Keratinocyte (primary cell): Measurements from ENCODE around the gene KLHL3.

Experiments used
- EZH2 ChIP-seq: IDR thresholded peaks from one replicate; pipeline ENCODE4 v1.6.1; 2012; ENCODE audit warnings: inconsistent platforms, mild to moderate bottlenecking, low read length, moderate library complexity
- TF ChIP-seq, protein P1 (sequence below), 3 experiments: IDR thresholded peaks in 1 of 3; conservative IDR thresholded peaks in 1 of 3; optimal IDR thresholded peaks in 1 of 3; 2 replicates in 2 of 3; 3 replicates in 1 of 3; pipeline versions ENCODE3 to v1.5.1; 2011; ENCODE audit warnings: low read length in 3 of 3, mild to moderate bottlenecking in 3 of 3, moderate library complexity in 2 of 3, control low read depth in 1 of 3, inconsistent platforms in 1 of 3; ENCODE audit not compliant: insufficient read depth in 2 of 3; ENCODE audit errors: extremely low read depth in 1 of 3

- TF ChIP-seq, protein P1, sequence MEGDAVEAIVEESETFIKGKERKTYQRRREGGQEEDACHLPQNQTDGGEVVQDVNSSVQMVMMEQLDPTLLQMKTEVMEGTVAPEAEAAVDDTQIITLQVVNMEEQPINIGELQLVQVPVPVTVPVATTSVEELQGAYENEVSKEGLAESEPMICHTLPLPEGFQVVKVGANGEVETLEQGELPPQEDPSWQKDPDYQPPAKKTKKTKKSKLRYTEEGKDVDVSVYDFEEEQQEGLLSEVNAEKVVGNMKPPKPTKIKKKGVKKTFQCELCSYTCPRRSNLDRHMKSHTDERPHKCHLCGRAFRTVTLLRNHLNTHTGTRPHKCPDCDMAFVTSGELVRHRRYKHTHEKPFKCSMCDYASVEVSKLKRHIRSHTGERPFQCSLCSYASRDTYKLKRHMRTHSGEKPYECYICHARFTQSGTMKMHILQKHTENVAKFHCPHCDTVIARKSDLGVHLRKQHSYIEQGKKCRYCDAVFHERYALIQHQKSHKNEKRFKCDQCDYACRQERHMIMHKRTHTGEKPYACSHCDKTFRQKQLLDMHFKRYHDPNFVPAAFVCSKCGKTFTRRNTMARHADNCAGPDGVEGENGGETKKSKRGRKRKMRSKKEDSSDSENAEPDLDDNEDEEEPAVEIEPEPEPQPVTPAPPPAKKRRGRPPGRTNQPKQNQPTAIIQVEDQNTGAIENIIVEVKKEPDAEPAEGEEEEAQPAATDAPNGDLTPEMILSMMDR (optimal IDR thresholded peaks at IDR 0.05 in 1 of 3, IDR thresholded peaks at IDR 0.05 in 1 of 3, conservative IDR thresholded peaks at IDR 0.05 in 1 of 3; ENCODE audit: extremely low read depth in 1 of 3, insufficient read depth in 2 of 3, low read length in 3 of 3): no peak
- no peak for TF ChIP-seq EZH2
These were observed 63.0 kb downstream of the KLHL3 start for GRCh38 chr5:137672881-137673280.
